Measurements from ENCODE around the gene TXK.

The TXK gene

GRCh38 chr4:48079972-48080391, 54.1 kb downstream of the TXK start:
- H3K79me2 ChIP-seq = no peaks in the 10 kb centered on the region
- no peak for TF ChIP-seq CTCF (IDR thresholded peaks at IDR 0.05)
- H3K9ac ChIP-seq = no peak overlapping the region
- peaks cover 7% of the 10 kb centered on the region for H3K4me1 ChIP-seq
- no peaks in the 10 kb centered on the region for H3K27me3 ChIP-seq (ENCODE audit: control insufficient read depth, insufficient read depth, low read length)
- H3K27ac ChIP-seq = no peak overlapping the region
- H3K4me3 ChIP-seq (ENCODE audit: low read depth, low read length) = no peak overlapping the region
- H3K36me3 ChIP-seq (ENCODE audit: control insufficient read depth, insufficient read depth, low read length) = no peaks in the 10 kb centered on the region
- no peak overlapping the region for H3K4me2 ChIP-seq (ENCODE audit: low read length)
- no peaks in the 10 kb centered on the region for H3K9me3 ChIP-seq (ENCODE audit: control insufficient read depth, low read length)
- H2AFZ ChIP-seq = no peak overlapping the region

- no peaks in the 10 kb centered on the region for H3K36me3 ChIP-seq (ENCODE audit: control insufficient read depth, insufficient read depth, low read length)
- H3K4me1 ChIP-seq = peaks cover 7% of the 10 kb centered on the region
- no peaks in the 10 kb centered on the region for H3K79me2 ChIP-seq
- no peak for TF ChIP-seq CTCF (IDR thresholded peaks at IDR 0.05)
- no peak overlapping the region for H2AFZ ChIP-seq
- no peaks in the 10 kb centered on the region for H3K27me3 ChIP-seq (ENCODE audit: control insufficient read depth, insufficient read depth, low read length)
- no peak overlapping the region for H3K4me3 ChIP-seq (ENCODE audit: low read depth, low read length)
- no peaks in the 10 kb centered on the region for H3K9me3 ChIP-seq (ENCODE audit: control insufficient read depth, low read length)
- no peak overlapping the region for H3K9ac ChIP-seq
- no peak overlapping the region for H3K27ac ChIP-seq
- H3K4me2 ChIP-seq (ENCODE audit: low read length) = no peak overlapping the region
These were observed 55.0 kb downstream of the TXK start for GRCh38 chr4:48078862-48079655.

GRCh38 chr4:48078425-48078824, 55.6 kb downstream of the TXK start:
- TF ChIP-seq CTCF (IDR thresholded peaks at IDR 0.05) = no peak
- Histone ChIP-seq H3K27me3 (ENCODE audit: control insufficient read depth, insufficient read depth, low read length) (no peaks in the 10 kb centered on the region), H3K9ac (no peak overlapping the region), H3K4me2 (ENCODE audit: low read length) (no peak overlapping the region), H3K27ac (no peak overlapping the region), H3K9me3 (ENCODE audit: control insufficient read depth, low read length) (no peaks in the 10 kb centered on the region), H3K4me1 (peaks cover 7% of the 10 kb centered on the region), H3K36me3 (ENCODE audit: control insufficient read depth, insufficient read depth, low read length) (no peaks in the 10 kb centered on the region), H3K4me3 (ENCODE audit: low read depth, low read length) (no peak overlapping the region), H3K79me2 (no peaks in the 10 kb centered on the region), H2AFZ (no peak overlapping the region)

- no peaks in the 10 kb centered on the region for H3K9me3 ChIP-seq (ENCODE audit: control insufficient read depth, low read length)
- H3K27ac ChIP-seq = no peak overlapping the region
- H2AFZ ChIP-seq = no peak overlapping the region
- H3K9ac ChIP-seq = no peak overlapping the region
- no peaks in the 10 kb centered on the region for H3K27me3 ChIP-seq (ENCODE audit: control insufficient read depth, insufficient read depth, low read length)
- no peak overlapping the region for H3K4me3 ChIP-seq (ENCODE audit: low read depth, low read length)
- H3K79me2 ChIP-seq = no peaks in the 10 kb centered on the region
- no peak for TF ChIP-seq CTCF (IDR thresholded peaks at IDR 0.05)
- H3K4me2 ChIP-seq (ENCODE audit: low read length) = no peak overlapping the region
- H3K36me3 ChIP-seq (ENCODE audit: control insufficient read depth, insufficient read depth, low read length) = no peaks in the 10 kb centered on the region
- H3K4me1 ChIP-seq = peaks cover 2% of the 10 kb centered on the region
These were observed 59.4 kb downstream of the TXK start for GRCh38 chr4:48074657-48075056.

GRCh38 chr4:48073567-48074103, 60.4 kb downstream of the TXK start:
- H3K4me3 ChIP-seq (ENCODE audit: low read depth, low read length) = no peak overlapping the region
- H3K36me3 ChIP-seq (ENCODE audit: control insufficient read depth, insufficient read depth, low read length) = no peaks in the 10 kb centered on the region
- H3K4me1 ChIP-seq = no peaks in the 10 kb centered on the region
- TF ChIP-seq CTCF (IDR thresholded peaks at IDR 0.05) = no peak
- H3K79me2 ChIP-seq = no peaks in the 10 kb centered on the region
- no peak overlapping the region for H2AFZ ChIP-seq
- no peaks in the 10 kb centered on the region for H3K9me3 ChIP-seq (ENCODE audit: control insufficient read depth, low read length)
- no peak overlapping the region for H3K4me2 ChIP-seq (ENCODE audit: low read length)
- H3K27me3 ChIP-seq (ENCODE audit: control insufficient read depth, insufficient read depth, low read length) = no peaks in the 10 kb centered on the region
- H3K27ac ChIP-seq = no peak overlapping the region
- H3K9ac ChIP-seq = no peak overlapping the region

All from parathyroid adenoma (tissue), 2 donors.